Keratinocyte (primary cell): Measurements from ENCODE around the gene ANKHD1. TPM values are rescaled to one million over a fixed set of nuclear protein-coding genes. Genes with fewer than 3 reads are reported as not detected.

Experiments
- DNase-seq: peaks from one replicate; pipeline ENCODE4 v3.0.0-alpha.2; 2011; ENCODE audit warnings: low read depth, missing footprints, low spot score
- FAIRE-seq: peaks from 2 replicates; lab custom pipeline; 2011; peaks lifted over from hg19 to GRCh38; lab: Jason Lieb, UNC
- H2AFZ ChIP-seq: 2 replicates; pipeline ENCODE4 v1.6.0; 2012; ENCODE audit warnings: low read length, control low read depth, inconsistent platforms; ENCODE audit not compliant: control insufficient read depth
- H3K27ac ChIP-seq: 2 replicates; pipeline ENCODE4 v1.5.1; 2011; ENCODE audit warnings: low read length; ENCODE audit not compliant: control insufficient read depth, insufficient read depth
- H3K27me3 ChIP-seq: 3 replicates; pipeline ENCODE4 v1.6.0; 2011; ENCODE audit warnings: low read length; ENCODE audit not compliant: control insufficient read depth, insufficient read depth; ENCODE audit errors: extremely low read depth
- H3K36me3 ChIP-seq, 2 experiments: 2 replicates in 1 of 2; 3 replicates in 1 of 2; pipeline ENCODE4 v1.5.1; 2011; ENCODE audit warnings: low read length in 2 of 2, mild to moderate bottlenecking in 1 of 2; ENCODE audit not compliant: control insufficient read depth in 2 of 2, insufficient read depth in 2 of 2; ENCODE audit errors: extremely low read depth in 1 of 2
- H3K4me1 ChIP-seq: 3 replicates; pipeline ENCODE4 v1.5.1; 2011; ENCODE audit warnings: low read length; ENCODE audit not compliant: control insufficient read depth, insufficient read depth; ENCODE audit errors: extremely low read depth
- H3K4me2 ChIP-seq: 3 replicates; pipeline ENCODE4 v1.6.0; 2011; ENCODE audit warnings: low read depth, low read length; ENCODE audit not compliant: control insufficient read depth, insufficient read depth; ENCODE audit errors: extremely low read depth
- H3K4me3 ChIP-seq, 3 experiments: fragments of 200-600 bp in 1 of 3; sonication (generic) in 1 of 3; 2 replicates in 2 of 3; 3 replicates in 1 of 3; pipeline ENCODE4 v1.5.1; 2011 to 2016; ENCODE audit warnings: low read length in 3 of 3, mild to moderate bottlenecking in 3 of 3, control low read depth in 2 of 3, inconsistent platforms in 1 of 3, low read depth in 1 of 3, mixed read lengths in 1 of 3, mixed run types in 1 of 3, moderate library complexity in 1 of 3; ENCODE audit not compliant: control insufficient read depth in 2 of 3, insufficient read depth in 2 of 3; ENCODE audit errors: extremely low read depth in 1 of 3
- H3K79me2 ChIP-seq: 2 replicates; pipeline ENCODE4 v1.6.0; 2012; ENCODE audit warnings: low read length; ENCODE audit not compliant: control insufficient read depth, insufficient read depth
- H3K9ac ChIP-seq: 3 replicates; pipeline ENCODE4 v1.6.0; 2011; ENCODE audit warnings: low read length; ENCODE audit not compliant: control insufficient read depth, insufficient read depth; ENCODE audit errors: extremely low read depth
- H3K9me1 ChIP-seq: 3 replicates; pipeline ENCODE4 v1.6.0; 2011; ENCODE audit warnings: low read length; ENCODE audit not compliant: control insufficient read depth, insufficient read depth; ENCODE audit errors: extremely low read depth
- H3K9me3 ChIP-seq: 2 replicates; pipeline ENCODE4 v1.5.1; 2012; ENCODE audit warnings: low read depth, low read length; ENCODE audit not compliant: control insufficient read depth
- H4K20me1 ChIP-seq: 3 replicates; pipeline ENCODE4 v1.6.0; 2011; ENCODE audit warnings: low read length; ENCODE audit not compliant: control insufficient read depth, insufficient read depth; ENCODE audit errors: extremely low read depth
- CTCF ChIP-seq, 3 experiments: IDR thresholded peaks in 1 of 3; conservative IDR thresholded peaks in 1 of 3; optimal IDR thresholded peaks in 1 of 3; 2 replicates in 2 of 3; 3 replicates in 1 of 3; pipeline versions ENCODE3 to v1.5.1; 2011; ENCODE audit warnings: low read length in 3 of 3, mild to moderate bottlenecking in 3 of 3, moderate library complexity in 2 of 3, control low read depth in 1 of 3, inconsistent platforms in 1 of 3; ENCODE audit not compliant: insufficient read depth in 2 of 3; ENCODE audit errors: extremely low read depth in 1 of 3
- EZH2 ChIP-seq: IDR thresholded peaks from one replicate; pipeline ENCODE4 v1.6.1; 2012; ENCODE audit warnings: inconsistent platforms, mild to moderate bottlenecking, low read length, moderate library complexity
- dilution Hi-C: fragments of 300-500 bp; cut with MboI; formaldehyde crosslinking; loops from one replicate; pipeline ENCODE4 v1.7.0; 2020; ENCODE audit warnings: low sequenced_read_pairs; ENCODE audit not compliant: extremely low pct_ligation_motif_present
- polyA plus RNA-seq, 5 experiments: library from polyadenylated mRNA; depleted of rRNA in 3 of 5; stranded (reverse) in 3 of 5; stranded (forward) in 1 of 5; unstranded in 1 of 5; fragments of >200 nt; gene quantifications; 1 replicate in 1 of 5; 2 replicates in 3 of 5; 3 replicates in 1 of 5; pipeline versions ENCODE4 v1.2.1 to v1.2.3, GENCODE V29; 2011 to 2012; ENCODE audit warnings: missing spikeins in 2 of 5, low read depth in 1 of 5, low replicate concordance in 1 of 5

The ANKHD1 gene
- polyA plus RNA-seq, 1 donor (not counting 4 experiments of a cell fraction or from before 2014, with no cell fraction given): 65.9 TPM

GRCh38 chr5:140561753-140562523 is 160.3 kb downstream of the ANKHD1 start:
- dilution Hi-C loops: no loop called here
- Histone ChIP-seq H3K36me3 (peaks cover 4 to 9% of the 10 kb centered on the region in 2 experiments), H3K27me3 (no peaks in the 10 kb centered on the region), H3K9ac (no peak overlapping the region), H4K20me1 (no peaks in the 10 kb centered on the region), H3K4me2 (no peak overlapping the region), H3K4me1 (peaks cover 26% of the 10 kb centered on the region), H3K4me3 (no peak overlapping the region), H3K9me3 (no peaks in the 10 kb centered on the region), H3K9me1 (no peaks in the 10 kb centered on the region), H3K27ac (no peak overlapping the region), H2AFZ (no peak overlapping the region), H3K79me2 (peaks cover 24% of the 10 kb centered on the region)
- no peak for FAIRE-seq
- TF ChIP-seq EZH2: no peak
- TF ChIP-seq CTCF (optimal IDR thresholded peaks at IDR 0.05 in 1 of 3, IDR thresholded peaks at IDR 0.05 in 1 of 3, conservative IDR thresholded peaks at IDR 0.05 in 1 of 3; ENCODE audit: extremely low read depth in 1 of 3, insufficient read depth in 2 of 3, low read length in 3 of 3): no peak
- DNase-seq: no peak

- H3K9me3 ChIP-seq: no peaks in the 10 kb centered on the region
- no peaks in the 10 kb centered on the region for H3K27me3 ChIP-seq
- DNase-seq (no peak), FAIRE-seq (peak; percentile 17)
- H3K4me1 ChIP-seq: peaks cover 23% of the 10 kb centered on the region
- TF ChIP-seq CTCF (optimal IDR thresholded peaks at IDR 0.05 in 1 of 3, IDR thresholded peaks at IDR 0.05 in 1 of 3, conservative IDR thresholded peaks at IDR 0.05 in 1 of 3; ENCODE audit: extremely low read depth in 1 of 3, insufficient read depth in 2 of 3, low read length in 3 of 3) (no peak), EZH2 (no peak)
- H4K20me1 ChIP-seq: no peaks in the 10 kb centered on the region
- H3K9me1 ChIP-seq: no peaks in the 10 kb centered on the region
- H3K4me2 ChIP-seq: peak overlapping the region; percentile 93
- H3K36me3 ChIP-seq: peaks cover 16 to 23% of the 10 kb centered on the region in 2 experiments
- peak overlapping the region; percentile 73 to 95 (median 87) for H3K4me3 ChIP-seq
- dilution Hi-C loops: no loop called here
- H3K27ac ChIP-seq: peak overlapping the region; percentile 93
- peaks cover 26% of the 10 kb centered on the region for H3K79me2 ChIP-seq
- peak overlapping the region; percentile 81 for H2AFZ ChIP-seq
- H3K9ac ChIP-seq: peak overlapping the region; percentile 93
These were observed 162.0 kb downstream of the ANKHD1 start for GRCh38 chr5:140563596-140563995.
